ENCODE measurements around the gene TBATA.

GRCh38 chr10:70722820-70723424, 62.3 kb downstream of the TBATA start:
- TF ChIP-seq CTCF (IDR thresholded peaks at IDR 0.05) (no peak), POLR2A (IDR thresholded peaks at IDR 0.05) (no peak), EP300 (IDR thresholded peaks at IDR 0.05) (no peak)
